Esophagus squamous epithelium (tissue), 5 donors: Measurements from ENCODE around the gene RASGRP1. TPM values are rescaled to one million over a fixed set of nuclear protein-coding genes. Genes with fewer than 3 reads are reported as not detected.

Source experiments
- DNase-seq: peaks from one replicate; lab custom pipeline; 2025; lab: John Stamatoyannopoulos, UW
- H3K27ac ChIP-seq, 4 donors: fragments of 200-600 bp; sonication (generic); one replicate each; pipeline ENCODE4 v1.5.1; 2016 to 2019; ENCODE audit warnings: mild to moderate bottlenecking in 1 of 4
- H3K27me3 ChIP-seq, 4 donors: fragments of 200-600 bp; sonication (generic); 1 replicate in 3 of 4; 2 replicates in 1 of 4; pipeline versions ENCODE4 v1.5.1 to v1.6.0; 2017 to 2021; ENCODE audit warnings: antibody characterized with exemption in 1 of 4
- H3K36me3 ChIP-seq, 3 donors: fragments of 200-600 bp; sonication (generic); one replicate each; pipeline ENCODE4 v1.5.1; 2016 to 2019
- H3K4me1 ChIP-seq, 3 donors: fragments of 200-600 bp; sonication (generic); one replicate each; pipeline ENCODE4 v1.5.1; 2017 to 2019
- H3K4me3 ChIP-seq, 4 donors: fragments of 200-600 bp; sonication (generic); 1 replicate in 3 of 4; 2 replicates in 1 of 4; pipeline ENCODE4 v1.5.1; 2016 to 2019; ENCODE audit warnings: mild to moderate bottlenecking in 2 of 4, moderate library complexity in 1 of 4
- H3K9me3 ChIP-seq, 3 donors: fragments of 200-600 bp; sonication (generic); one replicate each; pipeline ENCODE4 v1.5.1; 2016 to 2019
- POLR2A ChIP-seq, 4 donors: fragments of 450-650 bp; IDR thresholded peaks; one replicate each; pipeline ENCODE4 v1.6.1; 2017; ENCODE audit warnings: antibody characterized with exemption in 4 of 4, mild to moderate bottlenecking in 4 of 4, moderate library complexity in 3 of 4
- WGBS, 2 donors: methylation state at CpG; one replicate each; pipeline ENCODE4 v1.1.5; 2018; 5-methylcytosine and 5-hydroxymethylcytosine counted together
- intact Hi-C: fragments of 100-400 bp; cut with DNase I; formaldehyde crosslinking; loops from one replicate; pipeline ENCODE4 v1.15.0; 2022
- total RNA-seq, 4 donors: library from RNA; depleted of rRNA; stranded (reverse); fragments of >200 nt; gene quantifications; one replicate each; pipeline ENCODE4 v1.1.0, GENCODE V29; 2016
- TF ChIP-seq, protein P1 (sequence below), 6 experiments: fragments of 450-650 bp in 4 of 6; fragments of 200-600 bp in 2 of 6; sonication (generic) in 2 of 6; IDR thresholded peaks; one replicate each; pipeline ENCODE4 v1.5.1; 2016 to 2019; ENCODE audit warnings: antibody characterized with exemption in 6 of 6, mild to moderate bottlenecking in 4 of 6, moderate library complexity in 4 of 6
- donor health status: DM: yes; HTN: yes; CAD: no.

The RASGRP1 gene
- total RNA-seq, 4 donors from 2014 or later, result 9.2 to 16.0 (median 12.2) TPM

GRCh38 chr15:38507570-38507969, 57.0 kb downstream of the RASGRP1 start:
- no peak for DNase-seq
- H3K9me3 ChIP-seq, result no peaks in the 10 kb centered on the region
- WGBS, 2 donors, result 85 to 88% methylated on average over 6 to 7 of the region's 7 CpGs
- TF ChIP-seq POLR2A (IDR thresholded peaks at IDR 0.05), result no peak
- TF ChIP-seq, protein P1, sequence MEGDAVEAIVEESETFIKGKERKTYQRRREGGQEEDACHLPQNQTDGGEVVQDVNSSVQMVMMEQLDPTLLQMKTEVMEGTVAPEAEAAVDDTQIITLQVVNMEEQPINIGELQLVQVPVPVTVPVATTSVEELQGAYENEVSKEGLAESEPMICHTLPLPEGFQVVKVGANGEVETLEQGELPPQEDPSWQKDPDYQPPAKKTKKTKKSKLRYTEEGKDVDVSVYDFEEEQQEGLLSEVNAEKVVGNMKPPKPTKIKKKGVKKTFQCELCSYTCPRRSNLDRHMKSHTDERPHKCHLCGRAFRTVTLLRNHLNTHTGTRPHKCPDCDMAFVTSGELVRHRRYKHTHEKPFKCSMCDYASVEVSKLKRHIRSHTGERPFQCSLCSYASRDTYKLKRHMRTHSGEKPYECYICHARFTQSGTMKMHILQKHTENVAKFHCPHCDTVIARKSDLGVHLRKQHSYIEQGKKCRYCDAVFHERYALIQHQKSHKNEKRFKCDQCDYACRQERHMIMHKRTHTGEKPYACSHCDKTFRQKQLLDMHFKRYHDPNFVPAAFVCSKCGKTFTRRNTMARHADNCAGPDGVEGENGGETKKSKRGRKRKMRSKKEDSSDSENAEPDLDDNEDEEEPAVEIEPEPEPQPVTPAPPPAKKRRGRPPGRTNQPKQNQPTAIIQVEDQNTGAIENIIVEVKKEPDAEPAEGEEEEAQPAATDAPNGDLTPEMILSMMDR (IDR thresholded peaks at IDR 0.05), result no peak
- H3K27me3 ChIP-seq, result peaks cover 0 to 14% (median 0%) of the 10 kb centered on the region in 4 donors
- H3K4me1 ChIP-seq, result no peaks in the 10 kb centered on the region
- peaks cover 0 to 54% (median 0%) of the 10 kb centered on the region in 3 donors for H3K36me3 ChIP-seq
- H3K4me3 ChIP-seq, result no peak overlapping the region
- H3K27ac ChIP-seq, result no peak overlapping the region
- intact Hi-C loops, result no loop called here

GRCh38 chr15:38506997-38507396, 57.6 kb downstream of the RASGRP1 start:
- no peak overlapping the region for H3K27ac ChIP-seq
- TF ChIP-seq, protein P1 (IDR thresholded peaks at IDR 0.05), result no peak
- TF ChIP-seq POLR2A (IDR thresholded peaks at IDR 0.05), result no peak
- no peaks in the 10 kb centered on the region for H3K4me1 ChIP-seq
- H3K36me3 ChIP-seq, result peaks cover 0 to 54% (median 0%) of the 10 kb centered on the region in 3 donors
- no peak for DNase-seq
- no peak overlapping the region for H3K4me3 ChIP-seq
- 69 to 75% methylated on average over 4 of the region's 4 CpGs for WGBS, 2 donors
- H3K9me3 ChIP-seq, result no peaks in the 10 kb centered on the region
- intact Hi-C loops, result no loop called here
- peaks cover 0 to 9% (median 0%) of the 10 kb centered on the region in 4 donors for H3K27me3 ChIP-seq

- no peak overlapping the region for H3K27ac ChIP-seq
- 75 to 86% methylated on average over 4 of the region's 4 CpGs for WGBS, 2 donors
- TF ChIP-seq, protein P1 (IDR thresholded peaks at IDR 0.05), result no peak
- no peak for TF ChIP-seq POLR2A (IDR thresholded peaks at IDR 0.05)
- no peak overlapping the region for H3K4me3 ChIP-seq
- intact Hi-C loops, result no loop called here
- no peaks in the 10 kb centered on the region for H3K9me3 ChIP-seq
- peaks cover 0 to 54% (median 0%) of the 10 kb centered on the region in 3 donors for H3K36me3 ChIP-seq
- no peaks in the 10 kb centered on the region for H3K27me3 ChIP-seq
- H3K4me1 ChIP-seq, result no peaks in the 10 kb centered on the region
- DNase-seq, result no peak
Observed at GRCh38 chr15:38504680-38505467, 59.7 kb downstream of the RASGRP1 start.

- Histone ChIP-seq H3K36me3 (peaks cover 0 to 62% (median 0%) of the 10 kb centered on the region in 3 donors), H3K4me1 (no peaks in the 10 kb centered on the region), H3K27me3 (no peaks in the 10 kb centered on the region), H3K4me3 (no peak overlapping the region), H3K27ac (no peak overlapping the region), H3K9me3 (no peaks in the 10 kb centered on the region)
- no peak for DNase-seq
- no peak for TF ChIP-seq POLR2A (IDR thresholded peaks at IDR 0.05)
- TF ChIP-seq, protein P1 (IDR thresholded peaks at IDR 0.05), result no peak
- 91 to 92% methylated on average over 2 of the region's 2 CpGs for WGBS, 2 donors
- intact Hi-C loops, result no loop called here
Observed at GRCh38 chr15:38503496-38503895, 61.1 kb downstream of the RASGRP1 start.

DNA sequence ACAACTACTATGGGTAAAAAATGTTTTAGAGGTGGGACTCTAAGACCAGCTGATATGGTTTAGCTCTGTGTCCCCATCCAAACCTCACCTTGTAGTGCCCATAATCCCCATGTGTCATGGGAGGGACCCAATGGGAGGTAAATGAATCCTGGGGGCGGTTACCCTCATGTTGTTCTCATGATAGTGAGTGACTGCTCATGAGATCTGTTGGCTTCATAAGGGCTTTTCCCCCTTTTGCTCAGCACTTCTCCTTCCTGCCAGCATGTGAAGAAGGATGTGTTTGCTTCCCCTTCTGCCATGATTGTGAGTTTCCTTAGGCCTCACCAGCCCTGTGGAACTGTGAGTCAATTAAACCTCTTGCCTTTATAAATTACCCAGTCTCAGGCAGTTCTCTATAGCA, 65.0 kb downstream of the RASGRP1 start:
- intact Hi-C loops, result no loop called here
- Histone ChIP-seq H3K4me3 (no peak overlapping the region), H3K27me3 (no peaks in the 10 kb centered on the region), H3K4me1 (no peaks in the 10 kb centered on the region), H3K27ac (no peak overlapping the region), H3K9me3 (no peaks in the 10 kb centered on the region), H3K36me3 (peaks cover 0 to 53% (median 0%) of the 10 kb centered on the region in 3 donors)
- TF ChIP-seq, protein P1 (IDR thresholded peaks at IDR 0.05), result no peak
- TF ChIP-seq POLR2A (IDR thresholded peaks at IDR 0.05), result no peak
- DNase-seq, result no peak
- 100% methylated on average over 1 of the region's 1 CpG for WGBS, 2 donors
